ENCODE results near the gene BRD1.

GRCh38 chr22:49789289-49790141 is 38.2 kb downstream of the BRD1 start:
- TF ChIP-seq CTCF (IDR thresholded peaks at IDR 0.05): no peak
- no peak for TF ChIP-seq POLR2A (IDR thresholded peaks at IDR 0.05)
